ENCODE measurements around the gene RNF150.

The RNF150 gene

GRCh38 chr4:140903522-140904475, 229.5 kb downstream of the RNF150 start:
- DNase-seq = no peak

GRCh38 chr4:140901736-140902336, 231.4 kb downstream of the RNF150 start:
- no peak for DNase-seq

GRCh38 chr4:140893939-140894338, 239.3 kb downstream of the RNF150 start:
- no peak for DNase-seq

- DNase-seq = no peak
These were observed 245.2 kb downstream of the RNF150 start for GRCh38 chr4:140888054-140888453.

- DNase-seq = no peak
These were observed 245.8 kb downstream of the RNF150 start for GRCh38 chr4:140887467-140887866.

GRCh38 chr4:140884431-140885058, 248.7 kb downstream of the RNF150 start:
- DNase-seq = no peak

- no peak for DNase-seq
These were observed 255.5 kb downstream of the RNF150 start for GRCh38 chr4:140877781-140878180.

- DNase-seq = no peak
These were observed 256.5 kb downstream of the RNF150 start for GRCh38 chr4:140876615-140877364.

- no peak for DNase-seq
These were observed 257.4 kb downstream of the RNF150 start for GRCh38 chr4:140875746-140876452.

GRCh38 chr4:140874056-140874455, 259.2 kb downstream of the RNF150 start:
- DNase-seq = no peak

GRCh38 chr4:140871368-140871767, 261.9 kb downstream of the RNF150 start:
- no peak for DNase-seq

GRCh38 chr4:140870427-140870826, 262.8 kb downstream of the RNF150 start:
- no peak for DNase-seq

GRCh38 chr4:140869446-140869845, 263.8 kb downstream of the RNF150 start:
- DNase-seq = no peak

- DNase-seq = no peak
These were observed 265.9 kb downstream of the RNF150 start for GRCh38 chr4:140867356-140867755.

GRCh38 chr4:140866492-140867005, 266.7 kb downstream of the RNF150 start:
- DNase-seq = no peak

- DNase-seq = no peak
These were observed 267.7 kb downstream of the RNF150 start for GRCh38 chr4:140865253-140866217.

- no peak for DNase-seq
These were observed 270.1 kb downstream of the RNF150 start for GRCh38 chr4:140863197-140863596.

GRCh38 chr4:140862177-140862442, 271.2 kb downstream of the RNF150 start:
- DNase-seq = no peak

- peak; percentile 4 to 5 for DNase-seq
These were observed 271.7 kb downstream of the RNF150 start for GRCh38 chr4:140861359-140862176.

- no peak for DNase-seq
These were observed 274.4 kb downstream of the RNF150 start for GRCh38 chr4:140858897-140859296.

Measured in stimulated activated CD4-positive, alpha-beta T cell treated with anti-CD3 and anti-CD28 coated beads, Interleukin-4, amount 100 ng/mL, for 4 hours (primary cell).